NCI-H446 treated with DMSO at 0.1 percent for 48 hours (cell line): ENCODE data around the gene SPATA33.
"Not testable (repeated sequence)": the region's sequence is repeated elsewhere in the genome, so short reads cannot be mapped to it uniquely, and the experiment has no call there.

Experiments
- DNase-seq: peaks from one replicate; lab custom pipeline; 2025; lab: John Stamatoyannopoulos, UW

The SPATA33 gene

DNA sequence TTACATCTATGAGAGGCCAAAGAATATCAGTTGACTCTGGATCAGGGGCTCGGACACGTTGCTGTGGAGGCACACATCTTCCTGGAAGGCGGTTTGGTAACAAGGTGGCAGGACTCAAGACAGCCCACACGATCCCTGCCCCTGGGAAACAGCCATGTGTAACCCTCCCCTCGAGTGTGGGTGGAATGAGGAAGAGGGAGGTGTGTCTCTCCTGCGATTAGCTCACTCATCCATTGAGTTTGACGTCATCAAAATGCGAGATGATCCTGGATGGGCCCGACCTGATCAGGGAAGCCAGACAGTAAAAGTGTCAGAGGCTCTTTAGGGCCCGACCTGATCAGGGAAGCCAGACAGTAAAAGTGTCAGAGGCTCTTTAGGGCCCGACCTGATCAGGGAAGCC, 6.6 kb downstream of the SPATA33 start:
- not testable (repeated sequence) for DNase-seq

DNA sequence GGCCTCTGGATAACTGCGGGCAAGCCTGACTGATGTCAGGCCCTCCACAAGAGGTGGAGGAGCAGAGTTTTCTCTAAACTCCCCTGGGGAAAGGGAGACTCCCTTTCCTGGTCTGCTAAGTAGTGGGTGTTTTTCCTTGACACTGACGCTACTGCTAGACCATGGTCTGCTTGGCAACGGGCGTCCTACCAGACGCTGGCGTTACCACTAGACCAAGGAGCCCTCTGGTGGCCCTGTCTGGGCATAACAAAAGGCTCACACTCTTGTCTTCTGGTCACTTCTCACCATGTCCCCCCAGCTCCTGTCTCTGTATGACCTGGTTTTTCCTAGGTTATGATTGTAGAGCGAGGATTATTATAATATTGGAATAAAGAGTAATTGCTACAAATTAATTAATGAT, 9.4 kb downstream of the SPATA33 start:
- not testable (repeated sequence) for DNase-seq

DNA sequence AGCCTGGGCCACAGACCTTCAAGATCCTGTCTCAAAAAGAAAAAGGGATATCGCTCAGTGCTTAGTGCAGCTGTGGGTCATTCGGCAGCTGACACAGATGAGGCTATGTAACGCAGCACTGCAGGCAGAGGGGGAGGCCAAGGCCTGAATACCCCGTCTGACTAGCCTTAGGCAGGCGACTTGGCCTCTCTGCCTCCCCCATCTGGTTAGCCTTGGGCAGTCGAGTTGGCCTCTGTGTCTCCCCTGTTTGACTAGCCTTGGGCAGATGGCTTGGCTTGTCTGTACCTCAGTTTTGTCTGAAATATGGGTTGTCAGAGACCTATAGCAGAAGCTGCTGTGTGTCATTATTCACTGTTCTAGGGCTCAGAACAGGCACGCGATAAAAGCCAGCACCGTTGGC, 10.0 kb downstream of the SPATA33 start:
- DNase-seq: no peak

DNA sequence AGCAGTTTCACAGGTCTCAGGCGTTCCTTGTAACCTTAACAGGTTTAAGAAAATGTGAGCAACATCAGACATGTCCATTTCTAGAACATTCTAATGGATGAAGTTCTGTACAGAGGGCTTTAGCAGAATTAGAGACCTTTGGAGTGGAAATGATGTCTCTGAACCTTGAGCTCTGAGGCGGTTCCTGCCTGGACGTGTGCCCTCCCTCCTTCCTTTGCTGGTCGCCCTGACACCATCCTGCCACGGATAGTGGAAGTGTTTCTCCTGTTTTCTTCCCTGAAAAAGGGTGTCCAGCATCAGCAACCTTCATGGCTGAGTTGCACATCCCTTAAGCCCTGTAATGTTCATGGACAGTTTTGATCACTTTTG, 11.1 kb downstream of the SPATA33 start:
- DNase-seq: no peak

DNA sequence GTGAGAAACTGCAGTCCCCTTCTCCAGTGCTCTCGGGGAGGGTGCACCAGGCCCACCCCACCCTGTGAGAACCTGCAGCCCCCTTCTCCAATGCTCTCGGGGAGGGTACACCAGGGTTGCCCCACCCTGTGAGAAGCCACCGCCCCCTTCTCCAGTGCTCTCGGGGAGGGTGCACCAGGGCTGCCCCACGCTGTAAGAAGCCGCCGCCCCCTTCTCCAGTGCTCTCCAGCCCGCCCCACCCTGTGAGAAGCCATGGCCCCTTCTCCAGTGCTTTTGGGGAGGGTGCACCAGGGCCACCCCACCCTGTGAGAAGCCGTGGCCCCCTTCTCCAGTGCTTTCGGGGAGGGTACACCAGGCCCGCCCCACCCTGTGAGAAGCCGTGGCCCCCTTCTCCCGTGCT, 12.1 kb downstream of the SPATA33 start:
- DNase-seq: no peak

DNA sequence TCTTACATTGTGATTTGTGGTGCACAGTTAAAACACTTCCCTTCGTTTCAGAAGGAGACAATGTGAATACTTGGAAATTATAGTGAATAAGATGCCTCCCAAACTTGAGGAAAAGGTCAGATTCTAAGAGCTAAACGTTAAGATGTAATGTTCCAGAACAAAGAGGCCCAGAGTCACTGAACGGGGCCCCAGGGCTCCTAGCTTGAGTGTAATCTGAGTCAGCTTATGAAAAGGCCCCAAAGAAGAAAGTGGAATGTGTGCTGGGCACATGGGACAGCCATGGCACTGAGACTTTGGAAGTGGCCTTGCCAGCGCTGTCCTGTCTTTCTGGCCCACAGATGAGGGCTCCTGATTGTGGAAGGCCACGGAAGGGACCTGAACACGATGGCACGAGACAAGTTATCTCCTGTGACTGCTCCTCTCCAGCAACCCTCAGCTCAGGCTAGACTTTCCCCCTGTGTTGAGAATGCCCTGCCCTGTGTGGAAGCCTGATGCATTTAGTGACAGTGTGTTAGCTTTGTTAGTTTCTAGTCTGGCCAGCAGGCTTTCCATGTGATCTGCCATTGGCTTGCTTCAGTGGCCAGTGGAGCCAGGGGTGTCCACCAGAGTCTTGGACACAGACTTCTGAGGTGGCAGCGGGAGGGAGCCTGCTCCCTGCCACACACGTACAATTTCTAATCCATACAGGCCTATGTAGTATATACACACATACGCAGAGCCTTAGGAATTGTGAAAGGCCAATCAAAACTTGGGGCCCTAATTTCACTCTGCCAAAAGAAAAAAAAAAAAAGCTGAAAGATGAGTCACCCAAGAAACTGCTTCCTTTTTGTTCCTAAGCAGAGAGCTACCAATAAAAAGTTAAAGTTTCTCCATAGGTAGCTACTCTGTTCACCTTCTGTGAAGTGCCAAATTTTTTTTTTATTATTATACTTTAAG, 13.1 kb downstream of the SPATA33 start:
- no peak for DNase-seq

DNA sequence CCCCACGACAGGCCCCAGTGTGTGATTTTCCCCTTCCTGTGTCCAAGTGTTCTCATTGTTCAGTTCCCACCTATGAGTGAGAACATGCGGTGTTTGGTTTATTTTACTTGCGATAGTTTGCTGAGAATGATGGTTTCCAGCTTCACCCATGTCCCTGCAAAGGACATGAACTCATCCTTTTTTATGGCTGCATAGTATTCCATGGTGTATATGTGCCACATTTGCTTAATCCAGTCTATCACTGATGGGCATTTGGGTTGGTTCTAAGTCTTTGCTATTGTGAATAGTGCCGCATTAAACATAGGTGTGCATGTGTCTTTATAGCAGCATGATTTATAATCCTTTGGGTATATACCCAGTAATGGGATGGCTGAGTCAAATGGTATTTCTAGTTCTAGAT, 13.9 kb downstream of the SPATA33 start:
- DNase-seq: not testable (repeated sequence)

DNA sequence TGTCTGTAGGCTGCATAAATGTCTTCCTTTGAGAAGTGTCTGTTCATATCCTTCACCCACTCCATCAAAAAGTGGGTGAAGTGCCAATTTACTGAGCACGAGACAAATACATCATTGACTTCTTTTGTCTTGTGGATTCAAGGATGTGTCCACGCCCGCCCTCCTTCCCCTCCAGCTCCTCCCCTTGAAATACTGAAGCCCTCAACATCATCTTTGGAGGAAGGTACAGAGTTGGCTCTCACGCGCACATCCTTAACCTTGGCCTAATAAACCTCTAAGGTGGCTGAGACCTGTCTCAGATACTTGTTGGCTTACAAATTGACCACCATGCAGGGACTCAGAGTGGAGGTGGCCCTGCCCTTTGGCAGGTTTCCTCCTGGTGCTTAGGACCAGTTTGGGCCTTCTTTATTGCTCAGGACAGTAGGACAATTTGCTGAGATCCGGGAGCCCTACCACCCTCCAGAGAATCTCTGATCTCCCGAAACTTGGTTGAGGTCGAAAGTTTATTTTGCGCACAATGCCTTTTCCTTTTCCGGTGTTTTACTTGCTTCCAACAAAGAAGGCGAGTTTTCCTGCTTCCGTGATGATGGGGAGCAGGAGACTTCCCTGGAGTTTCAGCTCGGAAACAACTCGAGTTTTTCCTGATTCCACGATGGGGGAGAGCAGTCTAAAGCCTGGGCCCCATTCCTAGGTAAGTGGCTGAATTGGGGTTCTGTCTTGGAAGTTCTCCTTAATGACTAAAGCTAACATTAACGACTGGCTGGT, 14.7 kb downstream of the SPATA33 start:
- DNase-seq: no peak

DNA sequence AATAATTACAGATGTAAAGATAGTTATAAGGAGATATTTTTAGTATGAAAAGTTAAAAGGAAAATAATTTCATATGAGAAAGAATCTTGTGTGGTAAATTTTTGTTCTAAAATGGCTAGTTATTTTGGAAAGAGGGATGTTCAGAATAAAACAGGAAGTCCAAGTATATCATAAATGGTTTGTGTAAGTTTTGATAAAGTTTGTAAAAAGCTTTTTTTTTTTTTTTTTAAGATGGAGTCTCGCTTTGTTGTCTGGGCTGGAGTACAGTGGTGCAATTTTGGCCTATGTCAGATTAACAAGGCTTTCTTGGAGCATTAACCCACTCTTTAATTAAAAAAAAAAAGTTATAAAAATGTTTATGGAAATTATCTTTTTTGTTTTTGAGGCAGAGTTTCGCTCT, 20.6 kb downstream of the SPATA33 start:
- no peak for DNase-seq

DNA sequence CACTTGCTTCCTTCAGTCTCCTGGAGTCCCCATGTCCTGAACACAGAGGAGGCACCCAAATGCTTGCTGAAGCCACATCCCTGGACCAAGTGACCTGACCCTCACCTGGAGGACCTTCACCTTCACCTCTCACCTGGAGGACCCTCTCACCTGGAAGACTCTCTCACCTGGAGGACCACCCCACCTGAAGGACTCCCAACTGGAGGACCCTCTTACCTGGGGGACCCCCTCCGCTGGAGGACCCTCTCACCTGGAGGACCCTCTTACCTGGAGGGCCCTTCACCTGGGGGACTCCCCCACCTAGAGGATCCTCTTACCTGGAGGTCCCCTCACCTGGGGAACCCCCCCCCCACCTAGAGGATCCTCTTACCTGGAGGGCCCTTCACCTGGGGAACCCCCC, 28.3 kb downstream of the SPATA33 start:
- DNase-seq: no peak

DNA sequence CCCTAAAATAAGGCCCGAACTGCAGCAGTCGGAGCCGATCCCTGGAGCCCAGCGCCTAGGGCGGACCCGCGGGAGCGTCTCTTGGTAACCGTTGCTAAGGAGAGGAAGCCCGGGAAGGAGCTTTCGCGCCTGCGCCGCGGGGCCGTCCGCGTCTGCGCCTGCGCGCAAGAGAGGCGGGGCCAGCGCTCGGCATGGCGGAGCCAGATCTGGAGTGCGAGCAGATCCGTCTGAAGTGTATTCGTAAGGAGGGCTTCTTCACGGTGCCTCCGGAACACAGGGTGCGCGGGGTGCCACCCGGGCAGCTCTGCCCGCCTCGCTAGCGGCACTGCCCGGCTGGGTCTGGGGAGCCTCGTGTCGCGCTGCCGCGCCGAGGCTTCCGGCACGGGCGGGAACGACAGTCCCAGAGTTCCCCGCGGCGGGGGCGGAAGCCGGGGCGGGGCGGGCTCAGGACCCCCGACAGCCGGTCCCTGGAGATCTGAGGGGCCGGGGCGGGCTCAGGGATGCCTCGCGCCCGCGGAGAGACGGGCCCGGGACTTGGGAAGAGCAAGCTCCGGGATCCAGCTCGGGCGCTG, 29.0 kb downstream of the SPATA33 start, which contains the start of gene CDK10:
TSS of gene CDK10 (plus strand) at position 170 of the 572 bp plus-strand sequence. CDS start at position 192, 22 bp downstream.
- DNase-seq: peak; percentile 56

DNA sequence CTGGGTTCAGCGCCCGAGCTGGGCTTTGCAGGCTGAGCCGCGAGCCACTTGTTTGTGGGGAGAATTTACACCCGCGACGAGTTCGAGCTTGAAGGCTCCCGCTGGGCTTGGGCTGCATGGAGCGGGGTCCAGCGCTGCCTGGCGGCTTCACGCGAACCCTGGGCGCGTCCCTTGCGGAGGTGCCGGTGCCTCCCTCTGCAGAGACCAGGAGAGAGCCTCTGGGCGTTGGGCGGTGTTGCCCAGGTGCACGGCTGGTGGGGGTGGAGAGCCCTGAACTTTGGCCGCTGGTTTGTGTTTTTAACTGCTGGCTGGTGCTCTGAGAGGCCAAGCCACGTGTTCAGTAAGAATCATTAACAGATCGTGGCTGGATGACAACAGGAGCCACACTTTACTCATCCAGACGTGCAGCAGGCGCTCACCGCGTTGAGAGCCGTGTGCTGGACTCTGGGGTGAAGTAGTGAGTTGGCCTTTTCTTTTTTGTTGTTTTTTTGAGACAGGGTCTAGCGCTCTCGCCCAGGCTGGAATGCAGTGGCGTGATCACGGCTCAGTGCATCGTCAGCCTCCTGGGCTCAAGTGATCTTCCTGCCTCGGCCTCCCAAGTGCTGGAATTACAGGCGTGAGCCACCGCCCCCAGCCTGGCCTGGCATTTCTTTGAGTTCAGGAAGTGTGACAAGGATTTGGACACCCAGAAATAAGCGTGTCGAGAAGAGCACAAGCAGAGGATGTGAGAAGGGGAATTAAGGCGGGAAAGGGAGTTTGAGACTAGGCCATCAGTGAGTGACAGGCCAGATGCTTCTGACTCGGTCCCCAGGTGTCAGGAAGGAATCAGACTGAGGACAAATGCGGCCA, 29.7 kb downstream of the SPATA33 start:
- no peak for DNase-seq

DNA sequence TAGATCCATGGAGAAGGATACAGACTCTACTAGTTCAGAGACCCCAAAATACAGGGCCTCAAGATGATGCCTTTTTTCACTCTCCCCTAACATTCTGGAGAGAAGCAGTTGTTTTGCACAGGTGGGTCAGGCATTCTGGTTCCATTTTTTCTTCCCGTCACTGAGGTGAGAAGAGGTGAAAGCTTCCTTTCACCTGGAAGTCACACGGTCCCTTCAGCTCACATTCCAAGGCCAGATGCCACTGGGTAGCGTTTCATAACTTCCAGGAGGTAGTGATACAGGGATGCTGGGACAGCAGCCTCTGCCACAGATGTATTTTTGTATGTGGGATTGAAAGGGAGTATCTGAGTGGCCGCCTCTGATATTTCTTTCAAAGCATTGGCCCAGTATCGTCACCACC, 30.8 kb downstream of the SPATA33 start:
- DNase-seq: no peak

DNA sequence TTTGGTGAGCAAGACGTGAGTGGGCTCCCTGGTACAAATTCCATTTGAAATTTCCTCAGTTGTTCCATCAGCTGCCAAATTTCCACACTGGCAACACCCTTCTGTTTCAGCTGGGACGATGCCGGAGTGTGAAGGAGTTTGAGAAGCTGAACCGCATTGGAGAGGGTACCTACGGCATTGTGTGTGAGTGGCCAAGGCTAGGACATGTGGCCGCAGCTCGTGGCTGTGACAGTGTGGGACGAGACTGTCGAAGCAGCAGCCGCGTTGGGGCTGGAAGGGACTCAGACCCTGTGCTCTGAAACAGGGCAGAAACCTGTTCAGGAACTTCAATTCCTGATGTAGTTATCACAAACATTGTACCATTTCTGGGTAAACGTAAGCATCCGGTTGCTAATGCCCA, 31.5 kb downstream of the SPATA33 start:
- DNase-seq: no peak

DNA sequence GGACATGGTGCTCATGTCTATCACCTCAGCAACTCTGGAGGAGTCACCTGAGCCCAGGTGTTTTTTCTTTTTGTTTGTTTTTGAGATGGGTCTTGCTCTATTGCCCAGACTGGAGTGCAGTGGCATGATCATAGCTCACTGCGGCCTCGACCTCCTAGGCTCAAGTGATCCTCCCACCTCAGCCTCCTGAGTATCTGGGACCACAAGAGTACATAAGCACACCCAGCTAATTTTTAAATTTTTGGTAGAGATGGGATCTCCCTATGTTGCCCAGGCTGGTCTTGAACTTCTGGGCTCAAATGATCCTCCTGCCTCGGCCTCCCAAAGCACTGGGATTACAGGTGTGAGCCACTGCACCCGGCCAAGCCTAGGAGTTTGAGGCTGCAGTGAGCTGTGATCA, 32.0 kb downstream of the SPATA33 start:
- DNase-seq: not testable (repeated sequence)

DNA sequence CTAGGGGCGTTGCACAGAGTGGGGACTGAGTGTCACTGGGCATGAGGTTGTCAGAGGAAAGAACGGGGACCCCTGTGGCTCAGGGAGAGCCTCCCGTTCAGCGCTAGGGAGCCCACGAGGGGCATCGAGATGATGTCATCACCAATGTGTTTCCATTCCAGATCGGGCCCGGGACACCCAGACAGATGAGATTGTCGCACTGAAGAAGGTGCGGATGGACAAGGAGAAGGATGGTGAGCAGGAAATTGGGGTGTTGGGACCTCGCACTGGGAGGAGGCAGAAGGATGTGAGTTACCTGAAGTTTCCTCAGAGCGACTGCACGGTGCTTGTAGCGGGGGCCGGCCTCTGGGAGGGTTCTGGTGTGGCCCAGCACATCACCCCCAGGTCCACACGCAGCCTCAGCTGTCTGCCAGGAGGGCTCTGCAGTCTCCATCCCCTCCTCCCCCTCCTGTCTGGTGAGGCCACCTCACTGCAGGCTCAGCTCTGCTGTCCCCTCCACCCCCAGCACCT, 32.8 kb downstream of the SPATA33 start:
- no peak for DNase-seq

DNA sequence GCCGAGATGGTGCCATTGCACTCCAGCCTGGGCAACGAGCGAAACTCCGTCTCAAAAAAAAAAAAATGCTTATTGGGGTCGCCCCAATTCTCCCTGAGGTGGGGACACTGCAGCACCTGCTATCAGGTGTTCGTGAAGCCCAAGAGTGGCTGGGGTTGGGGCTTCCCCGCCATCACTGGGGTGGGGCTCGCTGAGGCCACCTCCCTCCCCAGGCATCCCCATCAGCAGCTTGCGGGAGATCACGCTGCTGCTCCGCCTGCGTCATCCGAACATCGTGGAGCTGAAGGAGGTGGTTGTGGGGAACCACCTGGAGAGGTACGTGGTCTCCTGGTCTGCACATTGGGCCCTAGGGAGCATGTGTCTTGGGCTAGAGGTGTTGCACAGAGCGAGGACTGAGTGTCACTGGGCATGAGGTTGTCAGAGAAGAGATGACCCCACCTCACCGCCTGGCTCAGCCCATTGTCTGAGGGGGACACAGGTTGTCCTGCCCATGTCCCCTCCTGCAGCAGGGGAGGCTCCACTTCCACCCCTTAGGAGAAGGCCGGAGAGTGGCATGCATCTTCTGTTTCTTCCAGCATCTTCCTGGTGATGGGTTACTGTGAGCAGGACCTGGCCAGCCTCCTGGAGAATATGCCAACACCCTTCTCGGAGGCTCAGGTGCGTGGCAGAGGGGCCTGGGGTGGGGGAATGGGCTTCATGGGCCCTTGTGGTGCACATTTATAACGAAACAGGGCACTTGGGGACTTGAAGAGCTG, 33.8 kb downstream of the SPATA33 start:
- DNase-seq: no peak

DNA sequence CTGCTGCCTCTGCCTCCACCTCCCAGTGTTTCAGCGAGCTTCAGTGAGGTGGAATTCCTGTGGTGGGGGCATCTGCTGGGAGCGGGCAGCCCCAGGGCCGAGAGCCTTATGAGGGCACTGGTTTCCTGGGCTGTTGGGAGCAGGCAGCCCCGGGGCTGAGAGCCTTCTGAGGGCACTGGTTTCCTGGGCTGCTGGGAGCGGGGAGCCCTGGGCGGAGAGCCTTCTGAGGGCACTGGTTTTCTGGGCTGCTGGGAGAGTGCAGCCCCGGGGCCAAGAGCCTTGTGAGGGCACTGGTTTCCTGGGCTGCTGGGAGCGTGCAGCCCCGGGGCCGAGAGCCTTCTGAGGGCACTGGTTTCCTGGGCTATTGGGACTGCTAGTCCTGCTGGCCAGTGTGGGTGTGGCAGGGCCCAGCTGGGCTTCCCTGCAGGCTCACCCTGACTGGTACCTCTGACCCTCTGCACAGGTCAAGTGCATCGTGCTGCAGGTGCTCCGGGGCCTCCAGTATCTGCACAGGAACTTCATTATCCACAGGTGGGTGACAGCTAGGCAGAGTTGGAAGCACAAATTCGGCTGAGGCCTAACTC, 34.4 kb downstream of the SPATA33 start:
- DNase-seq: no peak

DNA sequence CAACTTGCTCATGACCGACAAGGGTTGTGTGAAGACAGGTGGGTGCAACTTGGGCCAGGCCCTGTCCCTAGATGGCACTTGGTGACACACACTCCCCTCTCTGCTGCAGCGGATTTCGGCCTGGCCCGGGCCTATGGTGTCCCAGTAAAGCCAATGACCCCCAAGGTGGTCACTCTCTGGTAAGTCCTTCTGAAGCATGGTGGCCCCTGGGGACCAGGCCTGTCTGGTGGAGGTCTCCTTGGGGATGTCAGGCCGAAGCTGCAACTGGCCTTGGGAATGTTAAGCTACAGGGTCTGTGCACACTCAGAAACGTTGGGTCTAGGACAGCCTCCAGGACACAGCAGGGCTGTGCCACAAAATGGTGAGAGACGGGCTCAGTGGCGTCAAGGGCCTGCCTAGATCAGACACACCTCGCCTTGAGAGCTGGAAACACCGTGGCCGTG, 35.7 kb downstream of the SPATA33 start:
- DNase-seq: no peak
